HCT116 (cell line): ENCODE results near the gene C2CD2. TPM values are rescaled to one million over a fixed set of nuclear protein-coding genes. Genes with fewer than 3 reads are reported as not detected.

Experiments used
- ATAC-seq: fragments of 200-7000 bp; cut with Tn5 transposase; 2 replicates; pipeline ENCODE4 v1.9.1; 2020; ENCODE audit warnings: mild to moderate bottlenecking, moderate library complexity
- BruUV-seq: library from RNA; stranded (reverse); fragments of 400-500 nt; replicated peaks from 2 replicates; lab custom pipeline; 2021; lab: Mats Ljungman, UMichigan
- CTCF ChIA-PET: fragments of 300-600 bp; sonication (Branson Sonifier 250); formaldehyde crosslinking; loops from one replicate; lab custom pipeline; 2021; ENCODE audit warnings: antibody characterized with exemption; lab: Charles Lee
- POLR2A ChIA-PET: fragments of 300-600, 350-600 bp; sonication (Branson Sonifier 250); formaldehyde crosslinking; loops from one replicate; lab custom pipeline; 2021; ENCODE audit warnings: antibody characterized with exemption; lab: Charles Lee
- RAD21 ChIA-PET, 2 experiments: fragments of 300-600 bp; sonication (Branson Sonifier 250); formaldehyde crosslinking; loops; one replicate each; lab custom pipeline; 2023; ENCODE audit warnings: low total read pairs in 2 of 2; ENCODE audit not compliant: uncharacterized antibody in 2 of 2, unreplicated experiment in 2 of 2, low non-redundant PET in 1 of 2; lab: Charles Lee
- DNase-seq: peaks from one replicate; pipeline ENCODE4 v3.0.0-alpha.2; 2010; ENCODE audit warnings: low read depth, low spot score
- H2AFZ ChIP-seq: fragments of 200-600 bp; shearing (Covaris generic), sonication (generic); 2 replicates; pipeline ENCODE4 v1.6.1; 2017; ENCODE audit warnings: low read depth, mixed run types, mixed read lengths, antibody characterized with exemption, low read length; ENCODE audit not compliant: poor library complexity, severe bottlenecking
- H3K27ac ChIP-seq: 2 replicates; pipeline ENCODE4 v1.5.1; 2012; ENCODE audit warnings: low read depth, low read length
- H3K27me3 ChIP-seq: fragments of 200-600 bp; sonication (generic); 2 replicates; pipeline ENCODE4 v1.6.1; 2016; ENCODE audit warnings: mixed run types, low read length, mixed read lengths; ENCODE audit not compliant: insufficient read depth
- H3K36me3 ChIP-seq, 2 experiments: fragments of 200-500 bp in 1 of 2; fragments of 200-600 bp in 1 of 2; sonication (Bioruptor generic) in 1 of 2; sonication (generic) in 1 of 2; 2 replicates each; pipeline versions ENCODE4 v1.5.1 to v1.6.1; 2014 to 2016; ENCODE audit warnings: low read length in 2 of 2, inconsistent platforms in 1 of 2, mixed read lengths in 1 of 2, mixed run types in 1 of 2; ENCODE audit not compliant: insufficient read depth in 2 of 2, control insufficient read depth in 1 of 2
- H3K4me1 ChIP-seq, 2 experiments: fragments of 200-600 bp in 1 of 2; sonication (generic) in 1 of 2; 2 replicates each; pipeline versions ENCODE4 v1.5.1 to v1.6.1; 2012 to 2017; ENCODE audit warnings: low read length in 2 of 2, inconsistent platforms in 1 of 2, mild to moderate bottlenecking in 1 of 2, mixed read lengths in 1 of 2, mixed run types in 1 of 2, moderate library complexity in 1 of 2; ENCODE audit not compliant: insufficient read depth in 2 of 2, control insufficient read depth in 1 of 2
- H3K4me2 ChIP-seq: fragments of 200-600 bp; sonication (generic); 2 replicates; pipeline ENCODE4 v1.6.1; 2017; ENCODE audit warnings: mixed run types, low read length, mixed read lengths
- H3K4me3 ChIP-seq, 2 experiments: fragments of 200-600 bp in 1 of 2; sonication (generic) in 1 of 2; replicated peaks in 1 of 2; 2 replicates each; pipeline ENCODE4 v1.5.1; 2011 to 2016; ENCODE audit warnings: low read length in 2 of 2, control low read depth in 1 of 2, low read depth in 1 of 2, mild to moderate bottlenecking in 1 of 2, mixed read lengths in 1 of 2, mixed run types in 1 of 2
- H3K79me2 ChIP-seq: fragments of 200-600 bp; sonication (generic); 2 replicates; pipeline ENCODE4 v1.6.1; 2017; ENCODE audit warnings: mild to moderate bottlenecking, mixed run types, low read length, moderate library complexity, mixed read lengths; ENCODE audit not compliant: insufficient read depth
- H3K9ac ChIP-seq: fragments of 200-600 bp; sonication (generic); 2 replicates; pipeline ENCODE4 v1.6.1; 2016; ENCODE audit warnings: low read length, mixed read lengths
- H3K9me2 ChIP-seq: fragments of 200-600 bp; sonication (generic), shearing (Covaris generic); 2 replicates; pipeline ENCODE4 v1.6.1; 2017; ENCODE audit warnings: mixed run types, mild to moderate bottlenecking, moderate library complexity; ENCODE audit not compliant: insufficient read depth
- H3K9me3 ChIP-seq, 2 experiments: fragments of 200-500 bp in 1 of 2; fragments of 200-600 bp in 1 of 2; sonication (Bioruptor generic) in 1 of 2; sonication (generic) in 1 of 2; 2 replicates each; pipeline ENCODE4 v1.6.1; 2014 to 2017; ENCODE audit warnings: low read length in 2 of 2, mixed read lengths in 2 of 2, inconsistent platforms in 1 of 2, low read depth in 1 of 2, mild to moderate bottlenecking in 1 of 2, mixed run types in 1 of 2, moderate library complexity in 1 of 2; ENCODE audit not compliant: control insufficient read depth in 1 of 2, insufficient read depth in 1 of 2
- H4K20me1 ChIP-seq: fragments of 200-600 bp; sonication (generic), shearing (Covaris generic); 2 replicates; pipeline ENCODE4 v1.6.1; 2017; ENCODE audit warnings: mixed run types, mild to moderate bottlenecking, moderate library complexity; ENCODE audit not compliant: insufficient read depth
- ATF3 ChIP-seq: IDR thresholded peaks from 2 replicates; pipeline ENCODE4 v1.6.1; 2012
- CTCF ChIP-seq, 3 experiments: fragments of 200-600 bp in 1 of 3; sonication (generic) in 1 of 3; IDR thresholded peaks in 2 of 3; conservative IDR thresholded peaks in 1 of 3; 2 replicates each; pipeline ENCODE4 v1.5.1; 2012 to 2017; ENCODE audit warnings: low read depth in 2 of 3, low read length in 2 of 3, antibody characterized with exemption in 1 of 3, borderline replicate concordance in 1 of 3, control low read depth in 1 of 3, mild to moderate bottlenecking in 1 of 3, mixed read lengths in 1 of 3, mixed run types in 1 of 3, moderate library complexity in 1 of 3; ENCODE audit not compliant: insufficient read depth in 1 of 3
- EGR1 ChIP-seq: IDR thresholded peaks from 2 replicates; pipeline ENCODE4 v1.6.1; 2012; ENCODE audit warnings: low read depth
- EZH2phosphoT487 ChIP-seq: fragments of 200-600 bp; IDR thresholded peaks from 2 replicates; pipeline ENCODE4 v1.6.1; 2018; ENCODE audit warnings: antibody characterized with exemption, borderline replicate concordance
- FOSL1 ChIP-seq: IDR thresholded peaks from 2 replicates; pipeline ENCODE4 v1.6.1; 2012; ENCODE audit warnings: low read depth
- JUND ChIP-seq: IDR thresholded peaks from 2 replicates; pipeline ENCODE4 v1.6.1; 2012
- POLR2A ChIP-seq: IDR thresholded peaks from 2 replicates; pipeline ENCODE4 v1.7.0; 2011; ENCODE audit warnings: borderline replicate concordance; ENCODE audit not compliant: insufficient read depth, insufficient read length; ENCODE audit errors: extremely low read depth
- REST ChIP-seq: IDR thresholded peaks from 2 replicates; pipeline ENCODE4 v1.6.1; 2012; ENCODE audit warnings: low read depth
- SRF ChIP-seq: IDR thresholded peaks from 2 replicates; pipeline ENCODE4 v1.6.1; 2012; ENCODE audit warnings: low read depth
- TCF7L2 ChIP-seq: IDR thresholded peaks from 2 replicates; pipeline ENCODE4 v1.7.0; 2011; ENCODE audit warnings: borderline replicate concordance, inconsistent platforms; ENCODE audit not compliant: insufficient read depth, insufficient read length; ENCODE audit errors: extremely low read depth
- YY1 ChIP-seq: IDR thresholded peaks from 2 replicates; pipeline ENCODE4 v1.6.1; 2011; ENCODE audit warnings: low read length, low read depth, moderate library complexity, mild to moderate bottlenecking; ENCODE audit not compliant: insufficient replicate concordance; ENCODE audit errors: extremely low read depth
- ZFX ChIP-seq: fragments of 450-650 bp; IDR thresholded peaks from 2 replicates; pipeline ENCODE4 v1.6.1; 2017
- ZNF274 ChIP-seq: fragments of 200-500 bp; sonication (Bioruptor generic); IDR thresholded peaks from 2 replicates; pipeline ENCODE4 v1.6.1; 2014; ENCODE audit warnings: mild to moderate bottlenecking, low read depth, low read length, inconsistent platforms
- intact Hi-C: fragments of 100-400 bp; cut with micrococcal nuclease; formaldehyde crosslinking; loops from 2 replicates; pipeline ENCODE4 v1.10.0; 2022
- total RNA-seq: library from RNA; stranded (reverse); gene quantifications from one replicate; pipeline ENCODE4 v1.2.1, GENCODE V29; 2021; ENCODE audit not compliant: unreplicated experiment
- TF ChIP-seq, protein P1 (sequence below): IDR thresholded peaks from 2 replicates; pipeline ENCODE4 v1.6.1; 2012

C2CD2 gene
- total RNA-seq, 1 experiment from 2014 or later = 22.0 TPM

DNA sequence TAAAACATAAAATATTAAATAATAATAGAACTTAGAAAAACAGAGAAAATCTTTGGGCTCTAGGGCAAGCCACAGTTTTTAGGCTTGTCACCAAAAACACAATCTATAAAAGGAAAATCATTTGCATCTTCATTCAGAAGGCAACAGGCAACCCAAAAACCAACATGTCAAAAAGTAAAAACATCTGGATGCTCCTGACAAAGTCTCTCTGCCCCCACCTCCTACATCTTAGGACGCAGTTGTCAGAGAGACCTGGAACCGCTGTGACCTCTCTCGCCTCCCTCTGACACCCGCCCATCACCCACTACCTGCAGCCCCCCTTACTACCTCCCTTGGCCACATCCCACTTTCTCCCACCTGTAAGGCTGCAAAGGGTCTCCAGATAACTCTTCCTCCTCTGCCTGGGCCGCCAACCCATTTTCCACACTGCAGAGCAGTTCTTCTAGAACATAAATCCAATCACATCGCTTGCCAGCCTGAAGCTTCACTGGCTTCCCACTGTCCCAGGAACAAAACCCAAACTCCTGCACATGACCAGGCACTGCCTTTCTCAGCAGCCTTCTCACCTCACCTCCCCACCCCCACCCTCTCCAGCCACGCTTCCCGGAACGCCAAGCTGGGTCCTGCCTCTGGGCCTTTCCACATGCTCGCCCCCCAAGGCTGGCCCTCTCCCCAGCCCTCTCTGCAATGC lies 89.4 kb downstream of the C2CD2 start:
- Histone ChIP-seq H3K27ac (no peak overlapping the region), H2AFZ (no peak overlapping the region), H3K4me3 (no peak overlapping the region), H3K36me3 (no peaks in the 10 kb centered on the region; a peak in 1 of 4 replicates), H4K20me1 (no peaks in the 10 kb centered on the region), H3K9me2 (no peaks in the 10 kb centered on the region), H3K9me3 (no peaks in the 10 kb centered on the region), H3K4me1 (0 out of 4 replicates have a peak, but pooled peaks cover 0 to 4% of the 10 kb centered on the region in 2 experiments), H3K27me3 (no peaks in the 10 kb centered on the region), H3K79me2 (peaks cover 18% of the 10 kb centered on the region; the same call in 1 of the 2 replicates), H3K4me2 (no peak overlapping the region), H3K9ac (no peak overlapping the region)
- ChIA-PET CTCF (no interaction called here), POLR2A (no interaction called here), RAD21 (no interaction called here)
- ATAC-seq (no peak), DNase-seq (no peak)
- TF ChIP-seq REST (no peak), SRF (no peak), JUND (no peak), CTCF (IDR thresholded peaks at IDR 0.05 in 2 of 3, conservative IDR thresholded peaks at IDR 0.05 in 1 of 3; ENCODE audit: borderline replicate concordance in 1 of 3, insufficient read depth in 1 of 3, low read depth in 2 of 3, low read length in 2 of 3) (no peak), EGR1 (no peak), ATF3 (no peak), POLR2A (no peak), ZNF274 (no peak), YY1 (no peak), EZH2phosphoT487 (no peak), ZFX (no peak), TCF7L2 (no peak), FOSL1 (no peak)
- TF ChIP-seq, protein P1, sequence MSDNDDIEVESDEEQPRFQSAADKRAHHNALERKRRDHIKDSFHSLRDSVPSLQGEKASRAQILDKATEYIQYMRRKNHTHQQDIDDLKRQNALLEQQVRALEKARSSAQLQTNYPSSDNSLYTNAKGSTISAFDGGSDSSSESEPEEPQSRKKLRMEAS = no peak
- no TSS peak for BruUV-seq
- intact Hi-C loops = no loop called here
